ENCODE data around the gene AK5.

GRCh38 chr1:77354536-77354935, 72.7 kb downstream of the AK5 start:
- TF ChIP-seq CTCF (IDR thresholded peaks at IDR 0.05; ENCODE audit: low read depth, low read length) (no peak), POLR2A (IDR thresholded peaks at IDR 0.05; ENCODE audit: extremely low read depth, insufficient read length) (no peak), MAX (IDR thresholded peaks at IDR 0.05; ENCODE audit: low read depth, low read length) (no peak)

Data from NB4 (cell line).